IPS DF 6.9 (cell line): ENCODE results near the gene FAM149A.

Experiments used
- DNase-seq: peaks from one replicate; pipeline ENCODE4 v3.0.0-alpha.2; 2013; ENCODE audit warnings: low read depth, low spot score
- H3K27ac ChIP-seq: one replicate; pipeline ENCODE4 v1.5.1; 2013; ENCODE audit warnings: low read length, control low read depth
- H3K27me3 ChIP-seq: 2 replicates; pipeline ENCODE4 v1.6.1; 2013; ENCODE audit warnings: mild to moderate bottlenecking, low read length; ENCODE audit not compliant: control insufficient read depth, insufficient read depth
- H3K36me3 ChIP-seq: 2 replicates; pipeline ENCODE4 v1.6.1; 2013; ENCODE audit warnings: low read length; ENCODE audit not compliant: control insufficient read depth, insufficient read depth
- H3K4me1 ChIP-seq: 2 replicates; pipeline ENCODE4 v1.6.1; 2013; ENCODE audit warnings: low read length; ENCODE audit not compliant: control insufficient read depth, insufficient read depth
- H3K4me3 ChIP-seq: 2 replicates; pipeline ENCODE4 v1.5.1; 2013; ENCODE audit warnings: mild to moderate bottlenecking, low read length
- H3K9me3 ChIP-seq: 2 replicates; pipeline ENCODE4 v1.6.1; 2013; ENCODE audit warnings: low read length, inconsistent platforms; ENCODE audit not compliant: control insufficient read depth, insufficient read depth
- WGBS: extraction: QIAGEN DNeasy Blood & Tissue Kit; methylation state at CpG from one replicate; pipeline ENCODE4 v1.1.7; 2013; ENCODE audit warnings: mixed read lengths, missing lambda C conversion rate; ENCODE audit not compliant: insufficient read length, insufficient coverage; 5-methylcytosine and 5-hydroxymethylcytosine counted together

FAM149A gene

GRCh38 chr4:186201010-186201409 is 96.5 kb downstream of the FAM149A start:
- WGBS = no CpG with 5 or more reads among the region's 7 CpGs
- DNase-seq = no peak
- Histone ChIP-seq H3K36me3 (no peaks in the 10 kb centered on the region), H3K4me1 (no peaks in the 10 kb centered on the region), H3K27ac (no peak overlapping the region), H3K9me3 (no peaks in the 10 kb centered on the region), H3K4me3 (no peak overlapping the region), H3K27me3 (no peaks in the 10 kb centered on the region)

- Histone ChIP-seq H3K27ac (no peak overlapping the region), H3K9me3 (no peaks in the 10 kb centered on the region), H3K4me1 (no peaks in the 10 kb centered on the region), H3K4me3 (no peak overlapping the region), H3K36me3 (no peaks in the 10 kb centered on the region), H3K27me3 (no peaks in the 10 kb centered on the region)
- peak; percentile 48 for DNase-seq
- WGBS = no CpG with 5 or more reads among the region's 9 CpGs
Measured at GRCh38 chr4:186201535-186202230, 97.2 kb downstream of the FAM149A start.

GRCh38 chr4:186202490-186203140 is 98.1 kb downstream of the FAM149A start:
- H3K27ac ChIP-seq = no peak overlapping the region
- WGBS = no CpG with 5 or more reads among the region's 8 CpGs
- H3K27me3 ChIP-seq = no peaks in the 10 kb centered on the region
- DNase-seq = no peak
- no peaks in the 10 kb centered on the region for H3K9me3 ChIP-seq
- no peaks in the 10 kb centered on the region for H3K36me3 ChIP-seq
- H3K4me3 ChIP-seq = no peak overlapping the region
- no peaks in the 10 kb centered on the region for H3K4me1 ChIP-seq

- Histone ChIP-seq H3K27ac (no peak overlapping the region), H3K9me3 (no peaks in the 10 kb centered on the region), H3K27me3 (no peaks in the 10 kb centered on the region), H3K4me3 (no peak overlapping the region), H3K36me3 (no peaks in the 10 kb centered on the region), H3K4me1 (no peaks in the 10 kb centered on the region)
- no peak for DNase-seq
- WGBS = no CpG with 5 or more reads among the region's 12 CpGs
Measured at GRCh38 chr4:186203406-186203805, 98.9 kb downstream of the FAM149A start.

- Histone ChIP-seq H3K36me3 (no peaks in the 10 kb centered on the region), H3K9me3 (no peaks in the 10 kb centered on the region), H3K27me3 (no peaks in the 10 kb centered on the region), H3K4me3 (no peak overlapping the region), H3K27ac (no peak overlapping the region), H3K4me1 (no peaks in the 10 kb centered on the region)
- no peak for DNase-seq
- WGBS = no CpG with 5 or more reads among the region's 45 CpGs
Measured at GRCh38 chr4:186204103-186204559, 99.6 kb downstream of the FAM149A start.

- Histone ChIP-seq H3K4me1 (no peaks in the 10 kb centered on the region), H3K27me3 (no peaks in the 10 kb centered on the region), H3K27ac (no peak overlapping the region), H3K9me3 (no peaks in the 10 kb centered on the region; the same call in 1 of the 2 replicates), H3K36me3 (no peaks in the 10 kb centered on the region), H3K4me3 (no peak overlapping the region)
- no peak for DNase-seq
- no CpG with 5 or more reads among the region's 13 CpGs for WGBS
Measured at GRCh38 chr4:186204686-186205085, 100.2 kb downstream of the FAM149A start.

- Histone ChIP-seq H3K27ac (no peak overlapping the region), H3K36me3 (no peaks in the 10 kb centered on the region), H3K27me3 (no peaks in the 10 kb centered on the region), H3K4me1 (no peaks in the 10 kb centered on the region), H3K4me3 (no peak overlapping the region), H3K9me3 (no peaks in the 10 kb centered on the region; the same call in 1 of the 2 replicates)
- no CpG with 5 or more reads among the region's 8 CpGs for WGBS
- DNase-seq = no peak
Measured at GRCh38 chr4:186205156-186205555, 100.7 kb downstream of the FAM149A start.

GRCh38 chr4:186216465-186217024 is 112.0 kb downstream of the FAM149A start:
- H3K27me3 ChIP-seq = no peaks in the 10 kb centered on the region
- WGBS = no CpG with 5 or more reads among the region's 8 CpGs

GRCh38 chr4:186217733-186218293 is 113.3 kb downstream of the FAM149A start:
- no CpG with 5 or more reads among the region's 1 CpG for WGBS
- Histone ChIP-seq H3K27ac (no peak overlapping the region), H3K36me3 (no peaks in the 10 kb centered on the region), H3K9me3 (no peaks in the 10 kb centered on the region), H3K4me3 (no peak overlapping the region), H3K27me3 (no peaks in the 10 kb centered on the region), H3K4me1 (no peaks in the 10 kb centered on the region)
- no peak for DNase-seq

More at GRCh38 chr4:186216465-186217024, 112.0 kb downstream of the FAM149A start:
- Histone ChIP-seq H3K4me3 (no peak overlapping the region), H3K9me3 (no peaks in the 10 kb centered on the region), H3K4me1 (no peaks in the 10 kb centered on the region), H3K36me3 (no peaks in the 10 kb centered on the region), H3K27ac (no peak overlapping the region)
- no peak for DNase-seq

GRCh38 chr4:186221624-186222023 is 117.1 kb downstream of the FAM149A start:
- H3K9me3 ChIP-seq = peaks cover 7% of the 10 kb centered on the region
- WGBS = no CpG with 5 or more reads among the region's 1 CpG
- no peak for DNase-seq
- H3K4me1 ChIP-seq = no peaks in the 10 kb centered on the region
- H3K27ac ChIP-seq = no peak overlapping the region
- no peak overlapping the region for H3K4me3 ChIP-seq
- H3K36me3 ChIP-seq = 0 out of 2 replicates have a peak, but pooled peaks cover 2% of the 10 kb centered on the region
- H3K27me3 ChIP-seq = no peaks in the 10 kb centered on the region
